Measurements from ENCODE around the gene MAP7D3. TPM values are rescaled to one million over a fixed set of nuclear protein-coding genes. Genes with fewer than 3 reads are reported as not detected.

MAP7D3 gene
- total RNA-seq, 1 experiment from 2014 or later = 15.0 TPM

- no peak for TF ChIP-seq ZBTB33 (IDR thresholded peaks at IDR 0.05; ENCODE audit: extremely low read depth, insufficient replicate concordance, low read length)
Measured at GRCh38 chrX:136199365-136199764, 51.8 kb downstream of the MAP7D3 start (continued).

GRCh38 chrX:136198678-136199243 is 52.4 kb downstream of the MAP7D3 start:
- Histone ChIP-seq H3K9ac (ENCODE audit: low read length) (no peak overlapping the region), H3K36me3 (ENCODE audit: control insufficient read depth in 1 of 2, insufficient read depth in 2 of 2, low read length in 2 of 2) (no peaks in the 10 kb centered on the region), H4K20me1 (ENCODE audit: insufficient read depth) (no peaks in the 10 kb centered on the region), H3K27me3 (ENCODE audit: insufficient read depth, low read length) (no peaks in the 10 kb centered on the region), H3K79me2 (ENCODE audit: insufficient read depth, low read length) (no peaks in the 10 kb centered on the region), H2AFZ (ENCODE audit: low read depth, low read length, poor library complexity, severe bottlenecking) (no peak overlapping the region), H3K4me2 (ENCODE audit: low read length) (no peak overlapping the region), H3K27ac (ENCODE audit: low read depth, low read length) (no peak overlapping the region), H3K9me2 (ENCODE audit: insufficient read depth) (no peaks in the 10 kb centered on the region), H3K4me3 (replicated peaks in 1 of 2; ENCODE audit: low read depth in 1 of 2, low read length in 2 of 2) (no peak overlapping the region), H3K9me3 (ENCODE audit: control insufficient read depth in 1 of 2, insufficient read depth in 1 of 2, low read depth in 1 of 2, low read length in 2 of 2) (no peaks in the 10 kb centered on the region), H3K4me1 (ENCODE audit: control insufficient read depth in 1 of 2, insufficient read depth in 2 of 2, low read length in 2 of 2) (no peaks in the 10 kb centered on the region)
- no peak for ATAC-seq
- no peak for DNase-seq (ENCODE audit: low read depth, low spot score)
- POLR2A ChIA-PET = no interaction called here
- no TSS peak for BruUV-seq (replicated peaks)
- CTCF ChIA-PET = no interaction called here
- TF ChIP-seq TCF7L2 (IDR thresholded peaks at IDR 0.05; ENCODE audit: borderline replicate concordance, extremely low read depth, insufficient read depth, insufficient read length) (no peak), FOSL1 (IDR thresholded peaks at IDR 0.05; ENCODE audit: low read depth) (no peak), ATF3 (IDR thresholded peaks at IDR 0.05) (no peak), EGR1 (IDR thresholded peaks at IDR 0.05; ENCODE audit: low read depth) (no peak), EZH2 (IDR thresholded peaks at IDR 0.05) (no peak), ELF1 (IDR thresholded peaks at IDR 0.05; ENCODE audit: borderline replicate concordance, low read depth) (no peak), YY1 (IDR thresholded peaks at IDR 0.05; ENCODE audit: extremely low read depth, insufficient replicate concordance, low read depth, low read length) (no peak), SIN3A (IDR thresholded peaks at IDR 0.05; ENCODE audit: low read depth) (no peak), SRF (IDR thresholded peaks at IDR 0.05; ENCODE audit: low read depth) (no peak), POLR2AphosphoS5 (IDR thresholded peaks at IDR 0.05; ENCODE audit: low read depth, low read length) (no peak), REST (IDR thresholded peaks at IDR 0.05; ENCODE audit: low read depth) (no peak), JUND (IDR thresholded peaks at IDR 0.05) (no peak), SP1 (IDR thresholded peaks at IDR 0.05; ENCODE audit: low read depth) (no peak), RAD21 (IDR thresholded peaks at IDR 0.05; ENCODE audit: low read depth) (no peak), EZH2phosphoT487 (IDR thresholded peaks at IDR 0.05; ENCODE audit: borderline replicate concordance) (no peak), ZNF274 (IDR thresholded peaks at IDR 0.05; ENCODE audit: low read depth, low read length) (no peak), POLR2A (IDR thresholded peaks at IDR 0.05; ENCODE audit: borderline replicate concordance, extremely low read depth, insufficient read depth, insufficient read length) (no peak)
- RAD21 ChIA-PET (ENCODE audit: low non-redundant PET in 1 of 2, low total read pairs in 2 of 2, uncharacterized antibody in 2 of 2, unreplicated experiment in 2 of 2) = no interaction called here
- intact Hi-C loops (cut with micrococcal nuclease) = no loop called here

Measured in HCT116 (cell line).